OCI-LY3 (cell line): ENCODE results near the gene OPCML.

Experiments
- CTCF ChIP-seq: fragments of 200-600, 300-600 bp; sonication (generic); IDR thresholded peaks from 2 replicates; pipeline ENCODE4 v1.5.1; 2014; ENCODE audit warnings: antibody characterized with exemption, low read length, low read depth
- EZH2phosphoT487 ChIP-seq: fragments of 200-600 bp; shearing (Covaris generic); IDR thresholded peaks from 2 replicates; pipeline ENCODE4 v1.6.1; 2018; ENCODE audit warnings: antibody characterized with exemption, mixed run types, low read depth

GRCh38 chr11:133235381-133235780 lies 296.9 kb downstream of the OPCML start:
- TF ChIP-seq CTCF (no peak), EZH2phosphoT487 (no peak)
